Measurements from ENCODE around the gene SKI. TPM values are rescaled to one million over a fixed set of nuclear protein-coding genes. Genes with fewer than 3 reads are reported as not detected.

Gene SKI
- total and polyA plus RNA-seq, 9 of the 15 experiments (the other 6 are each of a cell fraction or from before 2014, with no cell fraction given), result 0.10 to 60.5 (median 4.6) TPM

GRCh38 chr1:2239013-2239370, 10.9 kb downstream of the SKI start (continued):
- TF ChIP-seq CHD7 (IDR thresholded peaks at IDR 0.05; ENCODE audit: low read depth, low read length) (no peak), CHD1 (IDR thresholded peaks at IDR 0.05; ENCODE audit: low read length) (no peak), CCNT2 (IDR thresholded peaks at IDR 0.05; ENCODE audit: borderline replicate concordance, extremely low read depth, insufficient read length, low read depth, low read length) (no peak), SMARCE1 (IDR thresholded peaks at IDR 0.05) (no peak), MED1 (CRISPR knock-in tag; IDR thresholded peaks at IDR 0.05; ENCODE audit: borderline replicate concordance) (no peak), ZNF3 (CRISPR knock-in tag; IDR thresholded peaks at IDR 0.05) (no peak), MYC (IDR thresholded peaks at IDR 0.05; ENCODE audit: low read depth, low read length) (no peak), MYC (CRISPR knock-in tag; IDR thresholded peaks at IDR 0.05; ENCODE audit: borderline replicate concordance, low read depth) (no peak), RBBP5 (IDR thresholded peaks at IDR 0.05; ENCODE audit: borderline replicate concordance, insufficient read depth, low read length, poor library complexity, severe bottlenecking) (no peak), ZBTB12 (CRISPR knock-in tag; IDR thresholded peaks at IDR 0.05) (no peak), ZNF511 (CRISPR knock-in tag; IDR thresholded peaks at IDR 0.05) (no peak), ZNF408 (CRISPR knock-in tag; IDR thresholded peaks at IDR 0.05; ENCODE audit: low read depth) (no peak), NONO (IDR thresholded peaks at IDR 0.05; ENCODE audit: low read depth in 2 of 2, low read length in 1 of 2) (no peak), LCOR (CRISPR knock-in tag; IDR thresholded peaks at IDR 0.05) (no peak)

All from K562 (cell line).